Measurements from ENCODE around the gene FKBP1A. TPM values are rescaled to one million over a fixed set of nuclear protein-coding genes. Genes with fewer than 3 reads are reported as not detected.

The FKBP1A gene
- total RNA-seq, 4 donors from 2014 or later: 76.2 to 132 (median 102) TPM

DNA sequence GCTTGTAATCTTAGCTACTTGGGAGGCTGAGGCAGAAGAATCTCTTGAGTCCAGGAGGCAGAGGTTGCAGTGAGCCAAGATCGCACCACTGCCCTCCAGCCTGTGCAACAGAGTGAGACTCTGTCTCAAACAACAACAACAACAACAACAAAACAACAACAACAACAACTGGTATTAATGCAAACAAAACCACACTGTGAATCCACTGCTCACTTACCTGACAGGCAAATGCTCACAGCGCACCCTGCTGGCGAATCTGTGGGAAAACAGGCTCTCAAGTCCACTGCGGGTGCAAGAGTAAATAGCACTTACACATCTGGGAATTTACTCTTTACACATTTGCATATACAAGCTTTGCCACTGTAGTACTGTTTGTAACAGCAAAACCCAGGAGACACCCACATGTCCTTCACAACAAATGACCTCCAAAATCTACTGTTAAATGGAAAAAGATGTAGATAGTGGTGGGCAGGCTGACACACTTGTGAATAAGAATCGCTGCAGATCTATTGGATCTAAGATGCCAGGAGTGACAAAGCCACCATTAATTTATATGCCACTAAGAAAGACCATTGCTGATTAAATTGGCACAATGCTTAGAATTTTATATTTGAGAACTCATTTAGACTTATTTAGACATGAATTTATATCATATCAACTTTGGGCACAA, 44.5 kb upstream of the FKBP1A start:
- Histone ChIP-seq H3K27me3 (no peaks in the 10 kb centered on the region), H3K27ac (no peak overlapping the region), H3K36me3 (peaks cover 3 to 39% (median 13%) of the 10 kb centered on the region in 3 donors), H3K4me3 (no peak overlapping the region), H3K4me1 (no peaks in the 10 kb centered on the region), H3K9me3 (no peaks in the 10 kb centered on the region)
- WGBS, 2 donors: 38% methylated on average over 5 of the region's 5 CpGs
- peak; percentile 19 for DNase-seq
- TF ChIP-seq POLR2A (IDR thresholded peaks at IDR 0.05): no peak
- TF ChIP-seq, protein P1, sequence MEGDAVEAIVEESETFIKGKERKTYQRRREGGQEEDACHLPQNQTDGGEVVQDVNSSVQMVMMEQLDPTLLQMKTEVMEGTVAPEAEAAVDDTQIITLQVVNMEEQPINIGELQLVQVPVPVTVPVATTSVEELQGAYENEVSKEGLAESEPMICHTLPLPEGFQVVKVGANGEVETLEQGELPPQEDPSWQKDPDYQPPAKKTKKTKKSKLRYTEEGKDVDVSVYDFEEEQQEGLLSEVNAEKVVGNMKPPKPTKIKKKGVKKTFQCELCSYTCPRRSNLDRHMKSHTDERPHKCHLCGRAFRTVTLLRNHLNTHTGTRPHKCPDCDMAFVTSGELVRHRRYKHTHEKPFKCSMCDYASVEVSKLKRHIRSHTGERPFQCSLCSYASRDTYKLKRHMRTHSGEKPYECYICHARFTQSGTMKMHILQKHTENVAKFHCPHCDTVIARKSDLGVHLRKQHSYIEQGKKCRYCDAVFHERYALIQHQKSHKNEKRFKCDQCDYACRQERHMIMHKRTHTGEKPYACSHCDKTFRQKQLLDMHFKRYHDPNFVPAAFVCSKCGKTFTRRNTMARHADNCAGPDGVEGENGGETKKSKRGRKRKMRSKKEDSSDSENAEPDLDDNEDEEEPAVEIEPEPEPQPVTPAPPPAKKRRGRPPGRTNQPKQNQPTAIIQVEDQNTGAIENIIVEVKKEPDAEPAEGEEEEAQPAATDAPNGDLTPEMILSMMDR (IDR thresholded peaks at IDR 0.05): peak; percentile 65 to 88 (median 82)
- intact Hi-C loops (cut with DNase I): no loop called here

GRCh38 chr20:1436263-1436662, 43.4 kb upstream of the FKBP1A start:
- no peak overlapping the region for H3K27ac ChIP-seq
- H3K9me3 ChIP-seq: no peaks in the 10 kb centered on the region
- WGBS, 2 donors: 83 to 90% methylated on average over 8 of the region's 8 CpGs
- no peak for TF ChIP-seq POLR2A (IDR thresholded peaks at IDR 0.05)
- TF ChIP-seq, protein P1 (IDR thresholded peaks at IDR 0.05): no peak
- intact Hi-C loops (cut with DNase I): no loop called here
- H3K4me3 ChIP-seq: no peak overlapping the region
- peaks cover 0 to 28% (median 2%) of the 10 kb centered on the region in 3 donors for H3K36me3 ChIP-seq
- H3K27me3 ChIP-seq: no peaks in the 10 kb centered on the region
- no peaks in the 10 kb centered on the region for H3K4me1 ChIP-seq
- no peak for DNase-seq

GRCh38 chr20:1435337-1435699, 42.5 kb upstream of the FKBP1A start:
- H3K9me3 ChIP-seq: no peaks in the 10 kb centered on the region
- no peaks in the 10 kb centered on the region for H3K27me3 ChIP-seq
- TF ChIP-seq POLR2A (IDR thresholded peaks at IDR 0.05): no peak
- TF ChIP-seq, protein P1 (IDR thresholded peaks at IDR 0.05): no peak
- no peak overlapping the region for H3K27ac ChIP-seq
- no peak for DNase-seq
- intact Hi-C loops (cut with DNase I): no loop called here
- no peak overlapping the region for H3K4me3 ChIP-seq
- H3K36me3 ChIP-seq: peaks cover 0 to 18% (median 0%) of the 10 kb centered on the region in 3 donors
- no peaks in the 10 kb centered on the region for H3K4me1 ChIP-seq

- DNase-seq: peak; percentile 12
- Histone ChIP-seq H3K27me3 (no peaks in the 10 kb centered on the region), H3K27ac (no peak overlapping the region), H3K9me3 (no peaks in the 10 kb centered on the region), H3K4me1 (no peaks in the 10 kb centered on the region), H3K4me3 (no peak overlapping the region), H3K36me3 (peaks cover 0 to 13% (median 0%) of the 10 kb centered on the region in 3 donors)
- WGBS, 2 donors: 54 to 67% methylated on average over 2 of the region's 2 CpGs
- intact Hi-C loops (cut with DNase I): no loop called here
- TF ChIP-seq POLR2A (IDR thresholded peaks at IDR 0.05): no peak
- TF ChIP-seq, protein P1 (IDR thresholded peaks at IDR 0.05): no peak
Observed at GRCh38 chr20:1434571-1435336, 41.9 kb upstream of the FKBP1A start.

- Histone ChIP-seq H3K27me3 (no peaks in the 10 kb centered on the region), H3K9me3 (no peaks in the 10 kb centered on the region), H3K4me1 (no peaks in the 10 kb centered on the region), H3K27ac (no peak overlapping the region), H3K36me3 (peaks cover 0 to 7% (median 0%) of the 10 kb centered on the region in 3 donors), H3K4me3 (no peak overlapping the region)
- WGBS, 2 donors: 40 to 43% methylated on average over 1 of the region's 1 CpG
- TF ChIP-seq, protein P1 (IDR thresholded peaks at IDR 0.05): no peak
- no peak for TF ChIP-seq POLR2A (IDR thresholded peaks at IDR 0.05)
- no peak for DNase-seq
- intact Hi-C loops (cut with DNase I): no loop called here
Observed at GRCh38 chr20:1431158-1431557, 38.3 kb upstream of the FKBP1A start.
